Measurements from ENCODE around the gene CS. TPM values are rescaled to one million over a fixed set of nuclear protein-coding genes. Genes with fewer than 3 reads are reported as not detected.

Gene CS
- total and polyA plus RNA-seq, 3 experiments from 2014 or later: 78.8 to 286 (median 279) TPM

DNA sequence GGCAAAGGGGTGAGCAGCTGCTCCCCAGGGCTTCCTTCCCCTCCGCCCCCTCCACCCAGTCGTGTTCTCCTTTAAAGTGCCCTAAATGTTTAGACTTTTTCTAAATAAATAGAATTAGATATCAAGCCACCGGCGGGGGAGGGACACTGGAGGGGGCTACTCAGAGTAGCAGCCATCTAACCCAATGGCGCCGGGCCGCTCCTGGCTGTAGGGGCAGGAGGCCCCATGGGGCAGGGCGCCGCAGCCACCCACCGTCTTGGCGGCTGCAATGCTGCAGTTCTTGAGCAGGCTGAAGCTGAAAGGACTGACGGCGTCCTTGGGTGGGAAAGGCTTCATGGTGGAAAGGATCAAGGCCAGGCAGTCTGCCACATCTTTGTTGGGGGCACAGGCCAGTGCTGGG, 57.1 kb downstream of the CS start:
- no peak overlapping the region for H3K27ac Mint-ChIP-seq
- H3K27ac ChIP-seq (ENCODE audit: low read depth, low read length): no peak overlapping the region

DNA sequence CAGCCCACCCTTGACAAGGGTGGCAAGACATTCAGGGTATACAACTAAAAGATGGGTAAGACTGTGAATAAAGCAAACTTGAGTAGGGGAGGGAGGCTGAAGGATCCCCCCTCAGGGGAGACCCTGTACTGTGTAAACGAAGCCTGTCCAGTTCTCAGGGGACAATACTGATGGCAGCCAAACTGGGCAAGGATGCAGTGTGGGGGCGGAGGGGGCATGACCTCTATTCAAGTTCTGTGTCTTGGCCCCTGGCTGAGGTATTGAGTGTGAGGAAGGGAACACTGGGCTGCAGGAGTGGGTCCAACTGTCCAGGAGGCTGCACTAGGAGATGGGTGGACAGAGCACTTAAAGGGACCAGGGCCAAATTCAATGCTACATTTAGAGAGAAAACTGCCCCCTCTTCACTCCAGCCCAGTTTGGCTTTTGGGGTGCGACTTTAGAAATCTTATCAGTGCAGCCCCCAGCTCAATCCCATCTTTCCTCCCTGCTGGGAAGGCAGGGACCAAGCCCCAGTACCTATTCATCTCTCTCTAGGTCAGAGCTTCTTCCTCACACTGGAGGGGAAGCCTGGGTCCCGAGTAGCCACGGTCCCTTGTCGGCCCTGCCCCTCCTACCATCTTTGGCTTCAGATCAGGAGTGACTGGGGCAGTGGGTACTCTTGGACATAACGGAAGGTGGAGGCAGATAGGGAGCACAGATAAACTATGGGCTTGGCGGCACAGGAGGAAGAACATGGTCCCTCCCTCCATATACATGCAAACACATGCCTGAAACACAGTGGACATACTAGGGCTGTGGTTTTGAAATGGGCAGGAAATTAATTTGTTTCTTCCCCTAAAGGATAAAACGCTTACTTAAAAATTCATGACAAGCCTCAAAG, 58.5 kb downstream of the CS start:
- CTCF ChIA-PET: no interaction called here
- Histone ChIP-seq H3K4me3 (ENCODE audit: low read length) (no peak overlapping the region), H3K36me3 (ENCODE audit: insufficient read depth, low read length) (peaks cover 40% of the 10 kb centered on the region), H3K27ac (ENCODE audit: low read depth, low read length) (no peak overlapping the region), H3K4me1 (ENCODE audit: insufficient read depth, low read length) (no peaks in the 10 kb centered on the region), H3K9me3 (ENCODE audit: low read length) (no peaks in the 10 kb centered on the region), H3K27me3 (ENCODE audit: insufficient read depth, low read length, poor library complexity, severe bottlenecking) (no peaks in the 10 kb centered on the region)
- no peaks in the 10 kb centered on the region for H3K9me3 Mint-ChIP-seq
- POLR2A ChIA-PET: no interaction called here
- H3K27me3 Mint-ChIP-seq: no peaks in the 10 kb centered on the region
- DNase-seq: no peak
- peaks cover 0 to 75% (median 6%) of the 10 kb centered on the region in 3 donors for H3K36me3 Mint-ChIP-seq
- no peak overlapping the region for H3K4me3 Mint-ChIP-seq
- no peaks in the 10 kb centered on the region for H3K4me1 Mint-ChIP-seq
- H3K27ac Mint-ChIP-seq: peak overlapping the region in 4 of 8 donors; percentile 14 to 89 (median 30)

More for the DNA sequence above, 57.1 kb downstream of the CS start:
- H3K9me3 ChIP-seq (ENCODE audit: low read length): no peaks in the 10 kb centered on the region
- H3K27me3 Mint-ChIP-seq: no peaks in the 10 kb centered on the region
- H3K9me3 Mint-ChIP-seq: no peaks in the 10 kb centered on the region
- H3K4me3 Mint-ChIP-seq: no peak overlapping the region
- CTCF ChIA-PET: no interaction called here
- H3K4me3 ChIP-seq (ENCODE audit: low read length): no peak overlapping the region
- no peaks in the 10 kb centered on the region for H3K4me1 Mint-ChIP-seq
- peaks cover 48% of the 10 kb centered on the region for H3K36me3 ChIP-seq (ENCODE audit: insufficient read depth, low read length)
- no peak for DNase-seq
- no peaks in the 10 kb centered on the region for H3K4me1 ChIP-seq (ENCODE audit: insufficient read depth, low read length)
- peaks cover 0 to 82% (median 6%) of the 10 kb centered on the region in 3 donors for H3K36me3 Mint-ChIP-seq
- H3K27me3 ChIP-seq (ENCODE audit: insufficient read depth, low read length, poor library complexity, severe bottlenecking): no peaks in the 10 kb centered on the region
- POLR2A ChIA-PET: no interaction called here

DNA sequence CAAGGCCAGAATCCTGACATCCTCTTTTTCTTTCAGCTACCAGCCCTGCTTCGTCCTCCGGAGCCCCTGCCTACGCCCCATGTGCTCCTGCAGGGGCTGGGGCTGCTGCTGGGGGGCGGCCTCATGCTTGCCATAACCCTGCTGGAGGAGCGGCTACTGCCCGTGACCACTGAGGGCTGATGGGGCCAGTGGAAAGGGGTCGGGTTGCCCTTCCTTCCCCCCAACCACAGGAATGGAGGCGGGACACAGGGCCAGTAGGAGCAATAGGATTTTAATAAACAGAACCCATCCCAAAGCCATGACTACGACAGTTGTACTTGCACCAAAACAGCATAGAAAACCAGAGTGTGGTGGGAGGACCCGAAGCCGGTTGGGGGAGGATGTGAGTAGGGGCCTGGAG, 62.6 kb downstream of the CS start:
- no peak for DNase-seq
- ChIA-PET CTCF (interaction anchor here (1.3 kb wide), 1 partner anchor 15 kb away, joined by 3 read pairs; no protein-coding TSS in a partner anchor), POLR2A (no interaction called here)
- Mint-ChIP-seq H3K9me3 (no peaks in the 10 kb centered on the region), H3K4me1 (no peaks in the 10 kb centered on the region), H3K27ac (peak overlapping the region in 1 of 8 donors; percentile 58), H3K36me3 (peaks cover 0 to 43% (median 1%) of the 10 kb centered on the region in 3 donors), H3K27me3 (no peaks in the 10 kb centered on the region), H3K4me3 (no peak overlapping the region)
- H3K27ac ChIP-seq (ENCODE audit: low read depth, low read length): no peak overlapping the region
- no peaks in the 10 kb centered on the region for H3K4me1 ChIP-seq (ENCODE audit: insufficient read depth, low read length)
- peaks cover 10% of the 10 kb centered on the region for H3K36me3 ChIP-seq (ENCODE audit: insufficient read depth, low read length)
- no peaks in the 10 kb centered on the region for H3K9me3 ChIP-seq (ENCODE audit: low read length)
- no peaks in the 10 kb centered on the region for H3K27me3 ChIP-seq (ENCODE audit: insufficient read depth, low read length, poor library complexity, severe bottlenecking)
- no peak overlapping the region for H3K4me3 ChIP-seq (ENCODE audit: low read length)

DNA sequence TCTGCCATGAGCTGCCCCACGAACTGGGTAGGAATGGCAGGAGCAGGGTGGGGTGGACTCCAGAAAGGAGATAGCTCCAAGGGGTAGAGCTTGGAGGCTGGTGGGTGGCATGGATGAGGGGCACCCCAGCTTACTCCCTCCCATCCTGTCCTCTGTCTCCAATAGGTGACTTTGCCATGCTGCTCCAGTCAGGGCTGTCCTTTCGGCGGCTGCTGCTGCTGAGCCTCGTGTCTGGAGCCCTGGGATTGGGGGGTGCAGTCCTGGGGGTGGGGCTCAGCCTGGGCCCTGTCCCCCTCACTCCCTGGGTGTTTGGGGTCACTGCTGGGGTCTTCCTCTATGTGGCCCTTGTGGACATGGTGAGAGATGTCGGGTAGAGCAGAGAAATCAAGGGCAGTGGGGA, 63.1 kb downstream of the CS start:
- Histone ChIP-seq H3K4me3 (ENCODE audit: low read length) (no peak overlapping the region), H3K4me1 (ENCODE audit: insufficient read depth, low read length) (no peaks in the 10 kb centered on the region), H3K36me3 (ENCODE audit: insufficient read depth, low read length) (peaks cover 7% of the 10 kb centered on the region), H3K27me3 (ENCODE audit: insufficient read depth, low read length, poor library complexity, severe bottlenecking) (no peaks in the 10 kb centered on the region), H3K27ac (ENCODE audit: low read depth, low read length) (no peak overlapping the region), H3K9me3 (ENCODE audit: low read length) (no peaks in the 10 kb centered on the region)
- no peaks in the 10 kb centered on the region for H3K4me1 Mint-ChIP-seq
- CTCF ChIA-PET: interaction anchor here (1.0 to 1.3 kb wide), 2 partner anchors 15 to 22 kb away, joined by 3 to 4 read pairs; partner anchors contain the start of gene ANKRD52
- no peaks in the 10 kb centered on the region for H3K9me3 Mint-ChIP-seq
- H3K27me3 Mint-ChIP-seq: no peaks in the 10 kb centered on the region
- POLR2A ChIA-PET: interaction anchor here (0.6 kb wide), 1 partner anchor 182 kb away, joined by 6 read pairs; no protein-coding TSS in a partner anchor
- no peak overlapping the region for H3K4me3 Mint-ChIP-seq
- H3K27ac Mint-ChIP-seq: peak overlapping the region in 1 of 8 donors; percentile 54
- peaks cover 0 to 38% (median 1%) of the 10 kb centered on the region in 3 donors for H3K36me3 Mint-ChIP-seq
- no peak for DNase-seq

DNA sequence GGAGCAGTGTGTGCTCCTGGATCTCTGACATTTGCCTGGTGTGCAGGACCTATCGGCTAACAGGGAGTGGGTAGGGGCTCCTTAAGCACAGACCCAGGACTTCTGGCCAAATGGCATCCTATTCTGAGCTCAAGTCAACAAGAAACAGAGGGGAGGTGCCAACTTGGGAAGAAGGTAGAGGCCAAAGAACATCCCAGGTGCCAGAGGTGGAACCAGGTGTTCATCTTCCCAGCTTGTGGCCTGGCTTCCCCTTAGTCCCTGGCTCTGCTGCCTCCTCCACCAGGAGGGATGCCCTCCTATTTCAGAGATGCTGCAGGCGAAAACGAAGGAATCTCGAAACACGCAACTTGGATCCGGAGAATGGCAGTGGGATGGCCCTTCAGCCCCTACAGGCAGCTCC, 64.0 kb downstream of the CS start:
- CTCF ChIA-PET: no interaction called here
- no peak for DNase-seq
- no peak overlapping the region for H3K4me3 Mint-ChIP-seq
- Histone ChIP-seq H3K36me3 (ENCODE audit: insufficient read depth, low read length) (no peaks in the 10 kb centered on the region), H3K27me3 (ENCODE audit: insufficient read depth, low read length, poor library complexity, severe bottlenecking) (no peaks in the 10 kb centered on the region), H3K9me3 (ENCODE audit: low read length) (no peaks in the 10 kb centered on the region), H3K4me3 (ENCODE audit: low read length) (no peak overlapping the region), H3K27ac (ENCODE audit: low read depth, low read length) (no peak overlapping the region), H3K4me1 (ENCODE audit: insufficient read depth, low read length) (no peaks in the 10 kb centered on the region)
- peaks cover 0 to 29% (median 0%) of the 10 kb centered on the region in 3 donors for H3K36me3 Mint-ChIP-seq
- no peaks in the 10 kb centered on the region for H3K27me3 Mint-ChIP-seq
- H3K9me3 Mint-ChIP-seq: no peaks in the 10 kb centered on the region
- POLR2A ChIA-PET: interaction anchor here (0.6 kb wide), 2 partner anchors 181 to 442 kb away, joined by 6 to 7 read pairs; no protein-coding TSS in a partner anchor
- H3K4me1 Mint-ChIP-seq: no peaks in the 10 kb centered on the region
- H3K27ac Mint-ChIP-seq: no peak overlapping the region

DNA sequence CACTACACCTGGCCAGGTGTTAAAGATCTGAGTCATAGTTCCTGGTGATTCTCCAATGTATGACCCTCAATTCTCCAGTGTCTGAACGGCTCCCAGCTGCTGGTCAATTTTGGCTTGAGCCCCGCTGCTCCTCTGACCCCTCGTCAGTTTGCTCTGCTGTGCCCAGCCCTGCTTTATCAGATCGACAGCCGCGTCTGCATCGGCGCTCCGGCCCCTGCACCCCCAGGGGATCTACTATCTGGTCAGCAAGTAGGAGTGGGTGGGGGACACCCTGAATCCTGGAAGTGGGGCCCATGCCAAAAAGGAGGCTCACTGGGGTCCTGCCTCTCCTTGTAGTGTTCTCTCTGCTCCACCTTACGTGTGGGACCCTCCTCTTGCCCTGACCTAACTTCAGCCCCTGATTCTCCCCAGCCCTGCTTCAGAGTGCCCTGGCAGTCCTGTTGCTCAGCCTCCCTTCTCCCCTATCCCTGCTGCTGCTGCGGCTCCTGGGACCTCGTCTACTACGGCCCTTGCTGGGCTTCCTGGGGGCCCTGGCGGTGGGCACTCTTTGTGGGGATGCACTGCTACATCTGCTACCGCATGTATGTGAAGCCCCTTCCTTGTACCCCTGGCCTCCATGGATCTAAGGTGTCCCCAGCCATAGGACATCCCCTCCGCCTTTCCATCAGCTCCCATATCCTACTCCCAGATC, 65.2 kb downstream of the CS start:
- no peak overlapping the region for H3K4me3 Mint-ChIP-seq
- H3K27me3 ChIP-seq (ENCODE audit: insufficient read depth, low read length, poor library complexity, severe bottlenecking): no peaks in the 10 kb centered on the region
- H3K9me3 Mint-ChIP-seq: no peaks in the 10 kb centered on the region
- no peak overlapping the region for H3K27ac Mint-ChIP-seq
- no peak overlapping the region for H3K4me3 ChIP-seq (ENCODE audit: low read length)
- peaks cover 0 to 18% (median 0%) of the 10 kb centered on the region in 3 donors for H3K36me3 Mint-ChIP-seq
- H3K36me3 ChIP-seq (ENCODE audit: insufficient read depth, low read length): no peaks in the 10 kb centered on the region
- no peak overlapping the region for H3K27ac ChIP-seq (ENCODE audit: low read depth, low read length)
- DNase-seq: no peak
- no peaks in the 10 kb centered on the region for H3K4me1 ChIP-seq (ENCODE audit: insufficient read depth, low read length)
- H3K4me1 Mint-ChIP-seq: no peaks in the 10 kb centered on the region
- CTCF ChIA-PET: interaction anchor here (1.5 to 2.0 kb wide), 2 partner anchors 13 to 22 kb away, joined by 3 to 9 read pairs; partner anchors contain the start of gene RNF41
- no peaks in the 10 kb centered on the region for H3K9me3 ChIP-seq (ENCODE audit: low read length)
- POLR2A ChIA-PET: interaction anchor here (1.1 kb wide), 1 partner anchor 22 kb away, joined by 3 read pairs; no protein-coding TSS in a partner anchor
- no peaks in the 10 kb centered on the region for H3K27me3 Mint-ChIP-seq

DNA sequence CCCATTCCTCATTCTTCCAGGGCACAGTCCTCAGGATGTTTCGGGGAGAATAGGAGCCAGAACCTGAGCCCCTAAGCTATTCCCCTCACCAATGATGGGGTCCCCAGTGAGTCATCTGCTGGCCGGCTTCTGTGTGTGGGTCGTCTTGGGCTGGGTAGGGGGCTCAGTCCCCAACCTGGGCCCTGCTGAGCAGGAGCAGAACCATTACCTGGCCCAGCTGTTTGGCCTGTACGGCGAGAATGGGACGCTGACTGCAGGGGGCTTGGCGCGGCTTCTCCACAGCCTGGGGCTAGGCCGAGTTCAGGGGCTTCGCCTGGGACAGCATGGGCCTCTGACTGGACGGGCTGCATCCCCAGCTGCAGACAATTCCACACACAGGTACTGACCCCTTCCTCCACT, 68.9 kb downstream of the CS start:
- ChIA-PET POLR2A (no interaction called here), CTCF (interaction anchor here (0.7 to 1.1 kb wide), 3 partner anchors 27 to 323 kb away, joined by 3 read pairs; no protein-coding TSS in a partner anchor)
- Mint-ChIP-seq H3K4me3 (no peak overlapping the region), H3K27ac (peak overlapping the region in 1 of 8 donors; percentile 51), H3K4me1 (peaks cover 0 to under 1% (median 0%) of the 10 kb centered on the region in 3 donors), H3K27me3 (no peaks in the 10 kb centered on the region), H3K36me3 (peaks cover 0 to 12% (median 0%) of the 10 kb centered on the region in 3 donors), H3K9me3 (no peaks in the 10 kb centered on the region)
- Histone ChIP-seq H3K27ac (ENCODE audit: low read depth, low read length) (no peak overlapping the region), H3K4me3 (ENCODE audit: low read length) (no peak overlapping the region), H3K36me3 (ENCODE audit: insufficient read depth, low read length) (no peaks in the 10 kb centered on the region), H3K4me1 (ENCODE audit: insufficient read depth, low read length) (no peaks in the 10 kb centered on the region), H3K9me3 (ENCODE audit: low read length) (no peaks in the 10 kb centered on the region), H3K27me3 (ENCODE audit: insufficient read depth, low read length, poor library complexity, severe bottlenecking) (no peaks in the 10 kb centered on the region)
- DNase-seq: no peak
